ENCODE results near the gene KCNA3.

Gene KCNA3

DNA sequence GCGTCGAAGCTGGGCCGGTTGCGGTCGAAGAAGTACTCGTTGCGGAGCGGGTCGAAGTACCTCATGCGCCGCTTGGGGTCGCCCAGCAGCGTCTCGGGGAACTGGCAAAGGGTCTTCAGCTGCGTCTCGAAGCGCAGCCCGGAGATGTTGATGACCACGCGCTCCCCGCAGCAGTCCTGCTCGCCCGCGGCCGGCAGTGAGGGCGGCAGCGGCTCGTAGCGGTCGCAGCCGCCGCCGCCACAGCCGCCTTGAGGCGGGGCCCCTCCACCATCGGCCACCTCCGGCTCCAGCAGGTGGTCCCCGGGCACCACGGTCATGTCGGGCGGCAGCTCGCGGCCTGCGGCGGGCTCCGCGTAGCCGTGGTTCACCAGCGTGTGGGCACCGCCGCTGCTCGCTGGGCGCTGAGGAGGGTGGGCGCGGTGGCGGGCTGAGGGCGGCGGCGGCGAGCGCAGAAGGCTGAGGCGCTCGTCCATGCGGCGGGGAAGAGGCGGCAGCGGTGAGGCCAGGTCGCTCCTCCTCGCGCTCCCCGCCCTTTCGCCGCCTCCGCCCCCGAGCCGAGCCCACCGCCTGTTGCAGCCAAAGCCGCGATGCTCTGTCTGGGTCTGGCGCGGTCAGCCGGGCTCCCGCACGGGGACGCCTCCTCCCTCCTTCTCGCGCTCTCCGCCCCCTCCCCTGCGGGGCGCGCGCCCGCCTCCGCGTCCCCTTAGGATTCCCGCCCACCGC is at the start of gene KCNA3:
Gene KCNA3, minus strand, starts transcription at position 604 of the 723 bp plus-strand sequence. Its CDS starts 131 bp downstream, at position 473.
- DNase-seq: no peak

DNA sequence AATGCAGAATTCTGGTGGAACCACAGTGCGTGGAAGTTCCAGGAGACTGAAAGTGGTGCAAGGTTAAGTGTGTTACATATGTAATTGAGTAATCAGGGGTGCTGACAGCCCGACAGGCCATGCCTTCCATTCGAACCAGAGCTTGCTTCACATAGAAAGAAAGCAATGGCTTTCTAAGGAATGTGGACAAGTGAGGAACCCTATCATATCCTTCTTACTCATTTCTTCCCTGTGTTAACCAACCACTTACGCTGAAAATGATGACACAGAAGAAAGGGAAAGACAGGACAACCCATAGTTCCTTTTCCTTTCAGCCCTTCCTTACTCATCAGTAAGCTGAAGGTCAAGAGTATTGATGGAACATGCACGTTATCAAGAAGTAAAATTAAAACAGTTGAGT is 48.1 kb upstream of the KCNA3 start:
- DNase-seq: no peak

DNA sequence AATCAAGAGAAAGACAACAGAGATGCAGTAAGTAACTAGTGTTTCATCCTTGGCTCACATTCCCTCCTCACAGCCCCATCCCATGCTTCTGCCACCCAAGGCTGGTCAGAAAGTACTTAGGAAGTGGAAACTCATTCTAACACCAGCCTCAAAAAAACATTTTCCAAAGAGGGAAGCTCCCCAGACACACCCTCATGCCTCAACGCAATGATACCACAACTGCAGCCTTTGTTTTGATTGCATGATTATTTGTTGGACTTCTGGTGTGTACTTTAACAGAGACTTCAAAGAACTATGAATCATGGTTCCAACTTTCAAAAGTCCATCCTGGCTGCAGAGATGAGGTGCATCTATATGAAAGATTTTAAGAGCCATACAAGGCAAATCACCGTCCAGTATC is 45.2 kb upstream of the KCNA3 start:
- DNase-seq: no peak

DNA sequence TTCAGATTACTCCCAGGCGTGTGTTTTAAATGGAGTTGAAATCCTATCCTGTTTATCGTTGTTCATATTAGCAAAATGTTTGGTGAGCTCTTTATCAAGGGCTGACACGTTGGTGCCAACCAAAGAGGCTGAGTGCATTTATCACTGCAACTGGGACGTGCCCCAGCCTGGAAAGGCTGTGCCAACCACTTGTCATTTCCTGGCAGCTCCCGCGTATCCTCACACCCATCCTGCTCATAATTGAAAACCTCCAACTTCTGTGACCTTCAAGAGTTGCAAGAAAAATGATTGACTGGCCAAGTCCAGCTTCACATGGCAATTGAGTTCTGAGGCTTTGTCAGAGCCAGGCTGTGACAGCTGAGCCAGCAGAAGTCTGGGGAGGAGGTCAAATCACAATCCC is 43.7 kb upstream of the KCNA3 start:
- no peak for DNase-seq

DNA sequence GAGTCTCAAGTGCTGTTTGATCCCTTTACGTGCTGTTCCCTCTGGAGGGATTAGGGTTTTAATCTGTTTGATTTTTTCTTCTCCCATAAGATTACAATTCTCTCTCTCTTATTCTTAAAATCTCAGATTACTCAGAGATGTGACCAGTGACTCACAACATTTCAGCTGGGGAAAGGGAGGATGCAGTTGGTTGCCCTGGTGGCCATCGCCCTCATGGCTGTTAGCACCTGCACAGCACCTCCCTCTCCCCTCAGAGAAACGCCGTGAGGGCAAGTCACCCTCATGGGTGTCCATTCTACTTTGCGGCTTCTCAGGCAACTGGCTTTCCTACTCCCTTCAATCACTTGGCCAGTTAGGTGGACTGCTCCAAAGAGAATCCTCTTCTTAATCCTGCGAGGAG is 42.4 kb upstream of the KCNA3 start:
- no peak for DNase-seq

DNA sequence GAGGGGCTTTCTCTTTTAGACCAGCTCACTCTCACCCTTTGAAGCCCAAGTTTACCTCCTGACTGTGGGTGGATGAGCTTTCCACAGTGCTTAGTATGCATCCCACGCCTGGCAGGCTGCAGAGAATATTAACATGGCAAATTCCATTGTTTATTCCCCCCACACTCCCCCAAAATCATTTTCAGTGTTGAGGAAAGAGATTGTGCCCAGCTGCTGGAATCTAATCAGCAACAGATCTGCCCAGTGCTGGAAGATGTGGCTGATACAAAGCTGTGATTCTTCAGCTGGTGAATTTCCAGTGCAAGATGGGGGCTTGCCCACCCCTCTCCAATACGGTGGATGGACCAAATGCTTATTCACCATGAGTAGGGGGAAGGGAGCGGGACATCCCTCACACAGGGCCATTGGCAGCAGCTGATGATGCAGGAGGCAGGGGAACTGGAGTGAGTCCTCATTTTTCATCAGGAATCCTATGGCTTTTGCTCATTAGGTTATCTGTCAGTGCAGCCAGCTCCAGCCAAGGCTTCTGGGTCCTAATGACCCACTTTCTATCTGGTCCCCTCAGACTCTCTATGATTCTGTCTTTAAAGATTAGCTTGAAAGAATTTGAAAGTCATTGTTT is 39.7 kb upstream of the KCNA3 start:
- no peak for DNase-seq

DNA sequence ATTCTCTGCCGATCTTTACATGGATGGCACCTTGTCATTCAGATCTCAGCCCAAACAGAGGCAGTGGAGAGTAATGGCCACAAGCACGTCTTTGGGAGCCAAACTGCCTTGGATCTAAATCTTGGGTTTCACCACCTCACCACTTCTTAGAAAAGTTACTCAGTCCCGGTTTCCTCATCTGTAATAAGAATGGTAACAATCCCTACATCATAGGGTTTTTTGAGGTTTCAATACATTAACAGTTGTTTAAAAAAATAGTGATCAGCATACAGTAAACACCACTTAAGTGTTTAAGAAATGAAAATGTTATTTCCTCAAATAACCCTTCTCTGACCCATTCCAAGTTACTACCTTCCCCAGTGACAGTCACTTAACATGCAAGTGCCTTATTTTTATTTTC is 38.5 kb upstream of the KCNA3 start:
- no peak for DNase-seq

DNA sequence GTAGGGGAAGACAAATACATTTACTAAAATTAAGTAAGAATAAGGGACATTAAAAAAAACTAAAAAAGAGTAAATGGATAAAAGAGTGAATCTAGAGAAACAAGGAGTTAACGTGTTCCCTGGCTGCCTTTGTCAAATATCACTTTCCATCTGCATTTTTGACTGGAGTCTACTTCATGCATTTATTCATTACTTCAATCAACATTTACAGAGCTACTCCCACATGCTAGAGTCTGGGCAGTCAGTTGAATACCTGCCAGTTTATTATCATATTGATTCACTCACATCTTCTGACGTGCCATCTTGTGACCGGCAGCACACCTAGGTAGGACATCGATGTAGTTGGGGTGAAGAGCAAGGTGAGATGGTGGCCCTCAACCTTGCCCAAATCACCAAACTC is 35.6 kb upstream of the KCNA3 start:
- DNase-seq: peak; percentile 1

DNA sequence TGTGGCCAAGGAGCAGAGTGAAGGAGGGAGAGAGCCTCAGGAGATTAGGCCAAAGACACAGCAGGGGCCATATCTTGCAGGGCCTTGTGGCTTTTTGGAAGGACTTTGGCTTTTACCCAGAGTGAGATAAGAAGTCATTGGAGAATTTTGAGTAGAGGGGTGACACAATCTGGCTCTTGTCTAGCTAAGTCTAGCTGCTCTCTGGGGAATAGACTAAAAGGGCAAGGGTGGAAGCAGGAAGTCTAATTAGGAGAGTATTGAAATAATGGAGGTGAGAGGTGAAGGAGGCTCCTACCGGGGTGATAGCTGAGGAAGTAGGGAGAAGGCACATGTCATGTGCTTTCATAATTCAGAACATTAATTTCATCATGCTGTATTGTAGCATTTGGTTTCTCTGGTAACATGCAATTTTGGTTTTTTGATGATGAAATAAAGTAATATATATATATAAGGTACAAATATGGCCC is 34.3 kb upstream of the KCNA3 start:
- DNase-seq: no peak

DNA sequence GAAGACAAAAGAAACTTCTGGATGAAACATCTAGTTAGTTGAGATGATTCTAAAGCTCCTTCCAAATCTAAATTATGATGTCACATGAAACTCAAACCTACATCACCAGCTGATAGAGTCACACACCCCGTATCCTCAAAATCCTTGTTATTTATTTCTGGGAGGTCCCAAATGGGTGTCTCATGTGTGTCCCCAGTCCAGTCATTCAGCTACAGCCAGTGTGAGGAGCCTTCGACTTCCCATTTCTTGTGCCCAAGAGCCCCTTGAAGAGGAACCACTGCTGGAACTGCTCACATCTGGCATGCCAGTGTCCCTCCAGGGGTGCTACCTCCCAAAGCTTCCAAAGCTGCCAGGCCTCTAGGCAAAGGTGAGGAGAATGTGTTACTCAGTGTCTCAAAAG is 32.5 kb upstream of the KCNA3 start:
- DNase-seq: no peak

DNA sequence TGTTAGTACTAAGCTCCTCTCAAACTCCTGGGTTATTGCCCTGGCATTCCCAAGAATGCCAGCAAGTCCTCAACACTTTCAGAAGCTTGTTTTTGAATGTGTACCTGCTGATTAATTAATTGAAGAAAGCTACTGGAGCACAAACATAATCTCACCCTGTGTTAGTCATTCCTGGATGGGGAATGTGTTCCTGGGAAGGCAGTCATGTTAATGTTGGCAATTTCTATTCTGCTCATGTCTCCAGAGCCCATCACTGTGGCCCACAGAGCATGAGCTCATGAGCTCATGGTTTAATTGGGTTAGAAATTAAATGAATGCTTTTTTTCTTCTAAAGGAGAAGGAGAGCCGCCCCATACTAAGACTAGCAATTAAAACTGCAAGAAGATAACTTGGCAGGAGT is 31.9 kb upstream of the KCNA3 start:
- DNase-seq: no peak

DNA sequence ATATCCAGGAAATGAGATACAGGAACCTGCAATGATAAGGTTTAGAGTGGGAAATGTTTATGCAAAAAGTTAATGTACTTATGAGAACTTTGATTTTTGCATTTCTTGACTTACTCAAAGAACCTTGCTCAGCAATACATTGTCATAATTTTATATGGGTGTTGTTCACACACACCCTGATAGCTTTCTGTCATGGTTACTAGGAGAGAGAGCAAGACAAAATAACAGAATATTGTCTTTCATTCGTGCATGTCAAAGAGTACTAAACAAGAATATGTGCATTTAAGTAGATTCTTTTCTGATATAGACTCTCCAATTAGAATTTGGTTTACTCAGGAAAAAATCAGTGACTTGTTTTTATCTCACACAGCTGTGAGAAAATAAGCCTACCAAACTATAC is 27.5 kb upstream of the KCNA3 start:
- DNase-seq: no peak

DNA sequence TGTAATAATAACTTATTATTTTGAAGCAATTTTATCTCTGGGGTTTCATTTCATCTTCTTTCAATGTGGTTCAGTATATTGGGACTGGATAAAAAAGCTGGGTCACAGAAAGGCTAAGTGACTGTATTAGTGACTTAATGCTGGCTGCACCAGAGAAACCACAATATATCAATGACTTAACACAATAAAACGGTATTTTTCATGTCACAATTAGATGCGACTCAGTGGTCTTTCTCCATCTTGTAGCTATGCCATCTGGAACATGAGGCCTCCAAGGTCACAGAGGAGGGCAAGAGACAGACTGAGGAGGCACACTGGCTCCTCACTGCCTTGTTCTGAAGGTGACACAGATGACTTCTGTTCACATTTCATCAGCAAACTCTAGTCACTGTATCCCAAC is 26.0 kb upstream of the KCNA3 start:
- DNase-seq: no peak

DNA sequence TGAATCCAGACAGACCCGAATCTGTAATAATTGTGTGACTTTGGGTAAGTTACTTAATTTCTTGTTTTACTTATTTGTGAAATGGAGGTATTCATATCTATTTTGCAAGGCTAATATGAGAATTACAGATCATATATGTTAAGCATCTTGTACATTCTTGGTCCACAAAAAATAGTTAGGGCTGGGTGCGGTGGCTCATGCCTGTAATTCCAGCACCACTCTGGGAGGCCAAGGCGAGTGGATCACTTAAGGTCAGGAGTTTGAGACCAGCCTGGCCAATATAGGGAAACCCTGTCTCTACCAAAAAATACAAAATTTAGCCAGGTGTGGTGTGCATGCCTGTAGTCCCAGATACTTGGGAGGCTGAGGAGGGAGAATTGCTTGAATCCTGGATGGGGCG is 22.9 kb upstream of the KCNA3 start:
- no peak for DNase-seq

DNA sequence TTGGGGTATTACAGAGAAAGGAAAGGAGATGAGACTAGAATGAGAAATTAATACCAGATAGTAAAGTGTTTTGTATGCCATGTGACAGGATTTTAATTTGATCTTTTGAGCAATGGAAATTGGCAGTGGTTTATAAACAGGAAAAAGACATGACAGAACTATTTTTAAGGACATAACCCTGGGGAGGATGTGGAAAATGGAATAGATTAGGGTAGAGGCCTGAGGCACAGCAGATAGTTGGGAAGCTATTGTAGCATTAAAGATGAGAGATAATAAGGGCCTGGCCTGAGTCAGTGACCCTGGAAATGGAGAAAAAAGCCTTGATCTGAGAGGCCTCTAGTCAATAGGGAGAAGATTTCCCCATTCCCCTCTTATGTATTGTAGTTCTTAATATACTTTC is 22.1 kb upstream of the KCNA3 start:
- DNase-seq: no peak

DNA sequence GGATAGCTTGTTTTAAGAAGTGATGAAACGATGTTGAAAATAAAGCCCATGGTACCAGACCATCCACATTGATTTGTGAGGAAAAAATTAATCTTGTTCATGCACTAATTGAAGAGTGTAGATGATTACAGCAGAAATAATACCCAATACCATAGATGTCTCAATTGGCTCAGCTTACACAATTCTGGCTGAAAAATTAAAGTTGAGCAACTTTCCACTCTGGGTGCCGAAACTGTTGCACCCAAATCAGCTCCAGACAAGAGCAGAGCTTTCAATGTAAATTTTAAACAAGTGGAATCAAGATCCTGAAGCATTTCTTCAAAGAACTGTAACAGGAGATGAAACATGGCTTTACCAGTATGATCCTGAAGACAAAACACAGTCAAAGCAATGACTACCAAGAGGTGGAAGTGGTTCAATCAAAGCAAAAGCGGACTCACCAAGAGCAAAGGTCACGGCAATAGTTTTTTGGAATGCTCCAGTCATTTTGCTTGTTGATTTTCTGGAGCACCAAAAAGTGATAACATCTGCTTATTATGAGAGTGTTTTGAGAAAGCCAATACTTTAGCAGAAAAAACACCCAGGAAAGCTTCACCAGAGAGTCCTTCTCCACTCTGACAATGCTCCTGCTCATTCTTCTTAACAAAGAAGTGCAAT is 16.1 kb upstream of the KCNA3 start:
- DNase-seq: no peak

DNA sequence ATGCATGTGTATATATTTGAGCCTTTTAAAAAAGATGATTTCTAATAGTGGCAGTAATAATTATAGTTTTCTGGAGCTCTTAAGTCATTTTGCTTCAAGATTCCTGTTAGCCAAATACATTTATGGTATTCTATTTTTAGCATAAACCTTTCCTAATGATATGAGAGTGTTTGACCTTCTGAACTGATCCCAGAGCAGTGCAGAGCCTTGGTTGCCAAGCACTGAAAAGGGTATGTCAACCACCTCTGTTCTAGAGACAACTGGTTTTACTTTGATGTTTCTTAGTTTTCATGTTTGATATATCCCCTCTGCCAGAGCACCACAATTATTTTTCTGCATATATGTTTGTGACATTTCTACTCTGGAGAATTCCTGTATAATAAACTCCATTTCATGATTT is 15.1 kb upstream of the KCNA3 start:
- DNase-seq: no peak

DNA sequence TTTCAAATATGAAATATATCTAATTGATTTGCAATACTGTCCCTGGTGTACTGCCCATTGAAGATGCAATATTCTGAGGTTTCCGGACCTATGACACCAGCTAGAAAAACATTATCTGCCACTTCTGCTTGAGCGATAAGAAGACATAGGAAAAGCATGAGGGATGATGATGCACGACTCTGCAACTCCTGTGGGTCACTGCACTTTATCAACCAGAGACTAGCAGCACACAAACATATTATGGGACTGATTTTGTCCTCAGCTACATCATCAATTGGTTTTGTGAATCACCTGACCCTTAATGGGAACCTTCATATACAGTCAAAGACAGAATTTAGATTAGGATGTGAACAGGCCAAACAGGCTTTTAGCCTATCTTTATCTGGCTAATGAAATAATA is 13.8 kb upstream of the KCNA3 start:
- DNase-seq: no peak

DNA sequence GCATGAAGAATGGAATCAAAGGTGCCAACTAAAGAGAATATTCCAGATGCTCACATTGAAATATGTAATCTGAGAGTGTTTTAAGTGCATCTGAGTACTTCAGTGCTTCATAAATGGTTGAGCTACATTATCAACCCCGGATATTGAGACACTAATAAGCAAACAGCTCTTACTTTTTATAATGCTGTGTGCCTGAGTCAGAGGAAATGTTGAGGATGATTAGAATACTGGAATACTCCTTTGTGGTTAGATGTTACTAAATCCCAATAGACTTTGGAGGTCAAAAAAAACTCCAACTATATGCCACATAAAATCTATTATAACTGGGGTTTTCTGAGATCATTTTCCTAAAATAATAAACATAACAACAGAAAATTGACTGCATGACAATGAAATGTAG is 12.5 kb upstream of the KCNA3 start:
- DNase-seq: no peak

DNA sequence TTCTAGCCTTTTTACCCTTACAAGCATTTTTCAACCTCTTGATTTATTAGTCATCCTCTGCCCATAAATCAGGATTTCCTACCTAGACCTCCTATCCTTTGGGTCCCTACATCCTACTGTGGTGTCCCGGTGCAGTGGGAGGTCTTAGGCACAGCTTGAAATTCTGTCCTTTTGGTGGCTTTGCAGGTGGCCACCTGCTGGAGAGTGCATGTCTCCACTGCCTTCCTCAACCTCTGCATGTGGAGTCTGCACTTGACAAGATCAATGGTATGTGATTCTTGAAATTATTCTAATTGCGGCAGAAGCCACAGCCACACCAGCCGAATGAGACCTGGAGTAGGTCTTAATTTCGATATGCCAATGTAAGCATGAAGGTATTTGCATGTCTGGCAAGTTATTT is 11.4 kb upstream of the KCNA3 start:
- DNase-seq: no peak

DNA sequence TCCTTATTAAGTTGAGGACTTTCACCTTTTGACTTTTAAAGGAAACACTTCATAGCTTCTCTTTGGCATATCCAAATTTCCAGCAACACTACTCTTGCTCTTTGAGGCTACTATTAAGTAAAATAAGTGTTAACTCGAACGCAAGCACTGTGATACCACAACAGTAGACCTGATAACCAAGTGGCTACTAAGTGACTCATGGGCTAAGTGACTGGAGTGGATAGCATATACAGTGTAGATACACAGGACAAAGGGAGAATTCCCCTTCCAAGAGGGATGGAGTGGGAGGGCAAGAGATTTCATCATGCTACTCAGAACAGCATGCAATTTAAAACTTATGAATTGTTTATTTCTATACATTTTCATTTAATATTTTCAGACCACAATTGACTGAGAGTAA is 9.8 kb upstream of the KCNA3 start:
- DNase-seq: no peak

DNA sequence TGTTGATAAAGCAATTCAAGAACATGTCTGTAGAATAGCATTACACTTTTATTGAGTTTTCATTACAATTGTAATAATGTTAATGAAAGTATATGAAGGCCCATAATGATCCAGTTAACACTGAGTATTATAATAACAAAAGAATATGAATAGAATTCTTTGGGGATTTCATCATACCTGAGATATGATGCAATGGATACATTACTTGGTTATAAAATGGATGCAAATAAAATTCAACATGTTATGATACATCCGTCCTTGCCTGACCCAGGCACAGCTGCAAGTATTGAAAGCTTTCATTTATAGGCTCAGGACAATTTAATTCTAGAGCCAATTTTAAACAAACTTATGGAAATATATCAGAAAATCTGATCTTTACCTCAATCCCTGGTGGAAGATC is 8.2 kb upstream of the KCNA3 start:
- no peak for DNase-seq

DNA sequence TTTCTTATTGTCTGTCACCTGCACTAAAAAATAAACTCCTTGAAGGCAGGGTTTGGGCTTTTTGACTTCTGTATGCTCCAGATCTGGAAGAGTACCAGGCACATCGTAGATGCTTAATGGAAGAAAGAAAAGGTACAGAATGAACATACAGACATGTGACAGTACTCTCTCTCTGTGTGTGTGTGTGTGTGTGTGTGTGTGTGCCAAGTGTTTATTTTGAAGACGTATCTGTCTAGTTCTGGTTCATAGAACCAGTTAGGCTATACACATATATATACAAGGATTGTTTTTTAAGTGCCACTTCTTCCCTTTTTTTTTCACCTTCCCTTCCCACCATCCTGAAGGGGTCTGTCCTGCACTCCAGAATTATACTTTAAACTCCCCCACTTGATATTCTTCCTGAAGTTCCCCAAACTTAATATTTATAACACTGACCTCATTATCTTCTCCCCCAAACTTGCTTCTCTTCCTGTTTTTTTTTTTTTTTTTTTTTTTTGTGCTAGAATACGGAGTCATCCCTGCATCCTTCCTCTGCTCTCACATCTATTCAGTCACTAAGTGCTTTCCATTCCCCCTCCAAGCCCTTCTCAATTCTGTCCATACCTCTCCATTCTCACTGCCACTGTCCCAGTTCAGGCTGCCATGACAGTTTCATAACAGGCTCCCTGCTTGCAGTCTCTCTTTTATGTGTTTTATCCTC is 5.4 kb upstream of the KCNA3 start:
- DNase-seq: no peak

DNA sequence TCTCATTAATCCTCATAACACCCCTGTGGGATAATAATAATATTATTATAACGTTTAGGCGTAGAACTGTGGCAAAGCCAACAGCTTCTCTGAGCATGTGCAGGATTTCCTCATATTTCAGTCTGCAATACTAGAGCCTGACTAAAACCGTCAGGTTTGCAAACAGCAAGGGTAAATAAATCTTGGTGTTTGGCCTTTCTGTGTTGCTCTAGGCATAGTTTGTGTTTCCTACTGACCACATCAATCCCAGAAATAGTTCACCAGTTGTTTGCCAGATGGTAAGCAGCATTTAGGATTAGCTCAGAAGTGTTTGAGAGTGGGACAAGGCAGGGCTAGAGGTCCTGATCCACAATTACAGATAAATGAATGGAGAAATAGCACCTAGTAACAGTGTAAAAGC is 2.8 kb upstream of the KCNA3 start:
- peak; percentile 35 for DNase-seq
